Endothelial cell of umbilical vein (primary cell): Measurements from ENCODE around the gene PRIMA1. TPM values are rescaled to one million over a fixed set of nuclear protein-coding genes. Genes with fewer than 3 reads are reported as not detected.

Experiments used
- BruUV-seq: library from RNA; stranded (reverse); fragments of 400-500 nt; replicated peaks from 2 replicates; lab custom pipeline; 2021; lab: Mats Ljungman, UMichigan
- CTCF ChIA-PET: fragments of 300-600, 350-600 bp; sonication (Branson Sonifier 250); formaldehyde crosslinking; loops from one replicate; lab custom pipeline; 2021; ENCODE audit warnings: antibody characterized with exemption, inconsistent platforms; lab: Charles Lee
- POLR2A ChIA-PET: fragments of 300-600, 350-600 bp; sonication (Branson Sonifier 250); formaldehyde crosslinking; loops from one replicate; lab custom pipeline; 2021; ENCODE audit warnings: antibody characterized with exemption, inconsistent platforms; lab: Charles Lee
- DNase-seq: peaks from one replicate; pipeline ENCODE4 v3.0.0-alpha.2; 2011; ENCODE audit warnings: low read depth, low spot score
- FAIRE-seq: peaks from 2 replicates; lab custom pipeline; 2011; peaks lifted over from hg19 to GRCh38; lab: Jason Lieb, UNC
- H2AFZ ChIP-seq: 2 replicates; pipeline ENCODE4 v1.6.0; 2012; ENCODE audit warnings: low read depth, low read length, control low read depth, inconsistent platforms
- H3K27ac ChIP-seq: 2 replicates; pipeline ENCODE4 v1.5.1; 2011; ENCODE audit warnings: low read depth, mild to moderate bottlenecking, control low read depth, low read length, moderate library complexity; ENCODE audit not compliant: insufficient read depth
- H3K27me3 ChIP-seq, 2 experiments: 2 replicates each; pipeline versions ENCODE4 v1.6.0 to v1.6.1; 2011; ENCODE audit warnings: low read length in 2 of 2, mixed read lengths in 1 of 2; ENCODE audit not compliant: control insufficient read depth in 2 of 2, insufficient read depth in 2 of 2
- H3K36me3 ChIP-seq, 2 experiments: 2 replicates in 1 of 2; 3 replicates in 1 of 2; pipeline ENCODE4 v1.5.1; 2011; ENCODE audit warnings: low read length in 2 of 2, mild to moderate bottlenecking in 1 of 2, moderate library complexity in 1 of 2; ENCODE audit not compliant: control insufficient read depth in 2 of 2, insufficient read depth in 2 of 2; ENCODE audit errors: extremely low read depth in 1 of 2
- H3K4me1 ChIP-seq: 3 replicates; pipeline ENCODE4 v1.5.1; 2011; ENCODE audit warnings: mild to moderate bottlenecking, low read length; ENCODE audit not compliant: control insufficient read depth, insufficient read depth; ENCODE audit errors: extremely low read depth
- H3K4me2 ChIP-seq: 2 replicates; pipeline ENCODE4 v1.6.1; 2011; ENCODE audit warnings: low read length, control low read depth, mixed read lengths; ENCODE audit not compliant: insufficient read depth
- H3K4me3 ChIP-seq, 3 experiments: fragments of 200-600 bp in 1 of 3; sonication (generic), shearing (Covaris generic) in 1 of 3; replicated peaks in 1 of 3; 2 replicates each; pipeline ENCODE4 v1.5.1; 2011 to 2016; ENCODE audit warnings: control low read depth in 3 of 3, low read length in 3 of 3, mild to moderate bottlenecking in 2 of 3, inconsistent platforms in 1 of 3, low read depth in 1 of 3, moderate library complexity in 1 of 3; ENCODE audit not compliant: insufficient read depth in 1 of 3
- H3K79me2 ChIP-seq: 2 replicates; pipeline ENCODE4 v1.6.0; 2012; ENCODE audit warnings: low read length, inconsistent platforms; ENCODE audit not compliant: control insufficient read depth, insufficient read depth
- H3K9ac ChIP-seq: replicated peaks from 2 replicates; pipeline ENCODE3; 2011; ENCODE audit warnings: low read length, control low read depth; ENCODE audit not compliant: insufficient read depth; ENCODE audit errors: extremely low read depth
- H3K9me1 ChIP-seq: replicated peaks from 3 replicates; pipeline ENCODE4 v1.6.0; 2011; ENCODE audit warnings: mild to moderate bottlenecking, low read length; ENCODE audit not compliant: control insufficient read depth, insufficient read depth; ENCODE audit errors: extremely low read depth
- H3K9me3 ChIP-seq: replicated peaks from 2 replicates; pipeline ENCODE4 v1.5.1; 2012; ENCODE audit warnings: low read length, inconsistent platforms; ENCODE audit not compliant: control insufficient read depth, insufficient read depth
- H4K20me1 ChIP-seq: replicated peaks from 2 replicates; pipeline ENCODE3; 2011; ENCODE audit warnings: mild to moderate bottlenecking, low read length; ENCODE audit not compliant: control insufficient read depth, insufficient read depth; ENCODE audit errors: extremely low read depth
- EZH2 ChIP-seq: IDR thresholded peaks from 2 replicates; pipeline ENCODE4 v1.6.1; 2012; ENCODE audit warnings: borderline replicate concordance, low read depth, mild to moderate bottlenecking, moderate library complexity, low read length, inconsistent platforms; ENCODE audit not compliant: severe bottlenecking
- FOS ChIP-seq: IDR thresholded peaks from 2 replicates; pipeline ENCODE4 v1.6.1; 2011; ENCODE audit warnings: mild to moderate bottlenecking, low read length, moderate library complexity, borderline replicate concordance; ENCODE audit not compliant: insufficient read depth
- GATA2 ChIP-seq: IDR thresholded peaks from 2 replicates; pipeline ENCODE4 v1.7.0; 2011; ENCODE audit warnings: low read depth, mild to moderate bottlenecking, moderate library complexity, mixed read lengths, low read length; ENCODE audit not compliant: insufficient read length, insufficient read depth
- JUN ChIP-seq: IDR thresholded peaks from 2 replicates; pipeline ENCODE4 v1.6.1; 2011; ENCODE audit warnings: borderline replicate concordance, low read depth; ENCODE audit not compliant: insufficient read length, insufficient read depth
- MAX ChIP-seq: IDR thresholded peaks from 2 replicates; pipeline ENCODE4 v1.6.1; 2011; ENCODE audit not compliant: insufficient read depth, insufficient read length
- MYC ChIP-seq: IDR thresholded peaks from one replicate; pipeline ENCODE4 v1.6.1; 2011; ENCODE audit warnings: mild to moderate bottlenecking, low read depth, low read length
- POLR2A ChIP-seq: IDR thresholded peaks from 2 replicates; pipeline ENCODE4 v1.6.1; 2012; ENCODE audit warnings: low read depth, mild to moderate bottlenecking, control low read depth, low read length
- dilution Hi-C: fragments of 300-500 bp; cut with MboI; formaldehyde crosslinking; loops from one replicate; pipeline ENCODE4 v1.15.0; 2019; ENCODE audit warnings: low sequenced_read_pairs; ENCODE audit not compliant: extremely low pct_ligation_motif_present
- intact Hi-C: fragments of 100-400 bp; cut with micrococcal nuclease; formaldehyde crosslinking; loops from one replicate; pipeline ENCODE4 v1.10.0; 2022
- polyA plus RNA-seq, 4 experiments: library from polyadenylated mRNA; depleted of rRNA in 3 of 4; stranded (reverse) in 3 of 4; unstranded in 1 of 4; fragments of >200 nt; gene quantifications; 2 replicates each; pipeline versions ENCODE4 v1.2.1 to v1.2.3, GENCODE V29; 2011 to 2012; ENCODE audit warnings: missing spikeins in 1 of 4
- total RNA-seq: library from RNA; stranded (reverse); gene quantifications from 2 replicates; pipeline ENCODE4 v1.2.3, GENCODE V29; 2021
- TF ChIP-seq, protein P1 (sequence below), 2 donors: IDR thresholded peaks; 1 replicate in 1 of 2; 2 replicates in 1 of 2; pipeline ENCODE4 v1.5.1; 2011; ENCODE audit warnings: low read length in 2 of 2, mild to moderate bottlenecking in 2 of 2, moderate library complexity in 2 of 2, control low read depth in 1 of 2, inconsistent platforms in 1 of 2, low read depth in 1 of 2; ENCODE audit not compliant: insufficient read depth in 1 of 2; ENCODE audit errors: extremely low read depth in 1 of 2

Gene PRIMA1
- total and polyA plus RNA-seq, 2 donors (not counting 3 experiments of a cell fraction or from before 2014, with no cell fraction given) = not detected

DNA sequence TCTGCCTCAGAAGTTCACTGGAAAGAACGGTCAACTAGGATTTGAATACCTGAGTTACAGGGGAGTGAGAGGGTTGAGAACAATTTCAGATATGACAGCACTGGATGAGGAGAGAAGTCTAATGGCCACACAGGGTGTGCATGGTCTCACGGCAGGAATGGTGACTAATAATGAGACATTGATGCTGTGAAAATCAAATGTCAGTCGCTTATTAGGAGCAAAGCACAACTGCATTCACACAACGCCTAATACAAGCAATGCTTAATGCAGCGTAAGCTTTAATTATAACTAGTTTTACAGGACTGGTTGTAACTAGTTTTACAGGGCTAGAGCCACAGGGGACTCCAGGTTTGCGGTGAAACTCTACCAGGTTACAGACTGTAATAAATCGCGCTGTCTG lies 23.4 kb upstream of the PRIMA1 start:
- Histone ChIP-seq H3K36me3 (no peaks in the 10 kb centered on the region), H3K9me1 (no peaks in the 10 kb centered on the region), H3K4me1 (no peaks in the 10 kb centered on the region), H3K27ac (no peak overlapping the region), H3K4me3 (no peak overlapping the region), H3K9ac (no peak overlapping the region), H3K9me3 (peaks cover 5% of the 10 kb centered on the region), H2AFZ (no peak overlapping the region), H3K79me2 (no peaks in the 10 kb centered on the region), H4K20me1 (no peaks in the 10 kb centered on the region), H3K4me2 (no peak overlapping the region), H3K27me3 (no peaks in the 10 kb centered on the region)
- intact Hi-C loops (no loop called here), dilution Hi-C loops (no loop called here)
- ChIA-PET CTCF (no interaction called here), POLR2A (no interaction called here)
- FAIRE-seq = no peak
- DNase-seq = no peak
- TF ChIP-seq MYC (no peak), FOS (no peak), GATA2 (no peak), JUN (no peak), POLR2A (no peak), MAX (no peak), EZH2 (no peak)
- TF ChIP-seq, protein P1, sequence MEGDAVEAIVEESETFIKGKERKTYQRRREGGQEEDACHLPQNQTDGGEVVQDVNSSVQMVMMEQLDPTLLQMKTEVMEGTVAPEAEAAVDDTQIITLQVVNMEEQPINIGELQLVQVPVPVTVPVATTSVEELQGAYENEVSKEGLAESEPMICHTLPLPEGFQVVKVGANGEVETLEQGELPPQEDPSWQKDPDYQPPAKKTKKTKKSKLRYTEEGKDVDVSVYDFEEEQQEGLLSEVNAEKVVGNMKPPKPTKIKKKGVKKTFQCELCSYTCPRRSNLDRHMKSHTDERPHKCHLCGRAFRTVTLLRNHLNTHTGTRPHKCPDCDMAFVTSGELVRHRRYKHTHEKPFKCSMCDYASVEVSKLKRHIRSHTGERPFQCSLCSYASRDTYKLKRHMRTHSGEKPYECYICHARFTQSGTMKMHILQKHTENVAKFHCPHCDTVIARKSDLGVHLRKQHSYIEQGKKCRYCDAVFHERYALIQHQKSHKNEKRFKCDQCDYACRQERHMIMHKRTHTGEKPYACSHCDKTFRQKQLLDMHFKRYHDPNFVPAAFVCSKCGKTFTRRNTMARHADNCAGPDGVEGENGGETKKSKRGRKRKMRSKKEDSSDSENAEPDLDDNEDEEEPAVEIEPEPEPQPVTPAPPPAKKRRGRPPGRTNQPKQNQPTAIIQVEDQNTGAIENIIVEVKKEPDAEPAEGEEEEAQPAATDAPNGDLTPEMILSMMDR (IDR thresholded peaks at IDR 0.05; ENCODE audit: extremely low read depth in 1 of 2, insufficient read depth in 1 of 2, low read depth in 1 of 2, low read length in 2 of 2) = no peak
- no TSS peak for BruUV-seq
